Measurements from ENCODE around the gene CCDC85C.

- TF ChIP-seq CTCF (IDR thresholded peaks at IDR 0.05 in 2 of 3, conservative IDR thresholded peaks at IDR 0.05 in 1 of 3; ENCODE audit: control insufficient read depth in 2 of 3, extremely low read depth in 1 of 3, insufficient read depth in 1 of 3, low read depth in 3 of 3, low read length in 3 of 3): no peak
- no peak for TF ChIP-seq SUZ12 (IDR thresholded peaks at IDR 0.05; ENCODE audit: unreplicated experiment)
- no peak for TF ChIP-seq EZH2 (IDR thresholded peaks at IDR 0.05; ENCODE audit: borderline replicate concordance, control insufficient read depth, low read depth, low read length)
- no peak for TF ChIP-seq MAX (IDR thresholded peaks at IDR 0.05; ENCODE audit: low read depth, low read length)
Observed at GRCh38 chr14:99601361-99601831, 2.6 kb downstream of the CCDC85C start.

Data from GM12878 (cell line).